Omental fat pad (tissue), 4 donors: ENCODE results near the gene SGF29. TPM values are rescaled to one million over a fixed set of nuclear protein-coding genes. Genes with fewer than 3 reads are reported as not detected.
"Not testable (repeated sequence)": the region's sequence is repeated elsewhere in the genome, so short reads cannot be mapped to it uniquely, and the experiment has no call there.

Experiments
- ATAC-seq: fragments of 150-250 bp; one replicate; pipeline ENCODE4 v1.9.1; 2016; ENCODE audit warnings: mild to moderate bottlenecking, moderate library complexity; ENCODE audit not compliant: low FRiP score
- DNase-seq: peaks from one replicate; pipeline ENCODE4 v3.0.0-alpha.2; 2019; ENCODE audit warnings: low spot score
- total RNA-seq, 4 donors: library from RNA; depleted of rRNA; stranded (reverse); fragments of >200 nt; gene quantifications; one replicate each; pipeline ENCODE4 v1.1.0, GENCODE V29; 2016
- TF ChIP-seq, protein P1 (sequence below), 3 donors: fragments of 450-650 bp; IDR thresholded peaks; one replicate each; pipeline ENCODE4 v1.5.1; 2016 to 2017; ENCODE audit warnings: antibody characterized with exemption in 3 of 3, mild to moderate bottlenecking in 3 of 3, moderate library complexity in 2 of 3

Gene SGF29
- total RNA-seq, 4 donors from 2014 or later, result 18.0 to 22.6 (median 19.1) TPM

DNA sequence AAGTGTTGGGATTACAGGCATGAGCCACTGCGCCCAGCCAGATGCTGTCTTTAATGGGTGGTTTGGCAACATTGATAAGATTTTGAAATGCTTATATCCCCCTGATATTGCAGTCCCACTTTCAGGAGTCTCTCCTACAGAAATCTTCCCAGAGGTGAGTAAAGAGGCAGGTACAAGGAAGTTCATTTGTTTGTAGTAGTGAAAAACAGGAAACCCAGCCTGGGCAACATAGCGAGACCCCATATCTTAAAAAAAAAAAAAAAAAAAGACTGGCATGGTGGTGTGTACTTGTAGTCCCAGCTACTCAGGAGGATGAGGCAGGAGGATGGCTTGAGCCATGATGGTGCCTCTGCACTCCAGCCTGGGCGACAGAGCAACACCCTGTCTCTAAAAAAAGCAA lies 8.7 kb upstream of the SGF29 start:
- ATAC-seq (no peak), DNase-seq (no peak)
- TF ChIP-seq, protein P1, sequence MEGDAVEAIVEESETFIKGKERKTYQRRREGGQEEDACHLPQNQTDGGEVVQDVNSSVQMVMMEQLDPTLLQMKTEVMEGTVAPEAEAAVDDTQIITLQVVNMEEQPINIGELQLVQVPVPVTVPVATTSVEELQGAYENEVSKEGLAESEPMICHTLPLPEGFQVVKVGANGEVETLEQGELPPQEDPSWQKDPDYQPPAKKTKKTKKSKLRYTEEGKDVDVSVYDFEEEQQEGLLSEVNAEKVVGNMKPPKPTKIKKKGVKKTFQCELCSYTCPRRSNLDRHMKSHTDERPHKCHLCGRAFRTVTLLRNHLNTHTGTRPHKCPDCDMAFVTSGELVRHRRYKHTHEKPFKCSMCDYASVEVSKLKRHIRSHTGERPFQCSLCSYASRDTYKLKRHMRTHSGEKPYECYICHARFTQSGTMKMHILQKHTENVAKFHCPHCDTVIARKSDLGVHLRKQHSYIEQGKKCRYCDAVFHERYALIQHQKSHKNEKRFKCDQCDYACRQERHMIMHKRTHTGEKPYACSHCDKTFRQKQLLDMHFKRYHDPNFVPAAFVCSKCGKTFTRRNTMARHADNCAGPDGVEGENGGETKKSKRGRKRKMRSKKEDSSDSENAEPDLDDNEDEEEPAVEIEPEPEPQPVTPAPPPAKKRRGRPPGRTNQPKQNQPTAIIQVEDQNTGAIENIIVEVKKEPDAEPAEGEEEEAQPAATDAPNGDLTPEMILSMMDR (IDR thresholded peaks at IDR 0.05), result no peak

DNA sequence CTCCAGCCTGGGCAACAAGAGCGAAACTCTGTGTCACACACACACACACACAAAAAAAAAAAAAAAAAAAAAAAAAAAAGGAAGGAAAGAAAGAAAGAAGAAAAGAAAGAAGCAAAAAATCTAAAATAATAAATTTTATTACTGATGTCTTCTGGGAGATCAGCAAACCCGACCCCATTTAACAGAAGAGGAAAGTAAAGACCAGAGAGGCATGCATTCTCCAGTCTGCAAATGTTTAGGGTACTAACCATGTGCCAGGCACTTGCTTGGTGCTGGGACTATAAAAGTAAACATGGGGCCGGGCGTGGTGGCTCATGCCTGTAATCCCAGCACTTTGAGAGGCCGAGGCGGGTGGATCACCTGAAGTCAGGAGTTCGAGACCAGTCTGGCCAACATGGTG lies 7.8 kb upstream of the SGF29 start:
- ATAC-seq, result not testable (repeated sequence)

DNA sequence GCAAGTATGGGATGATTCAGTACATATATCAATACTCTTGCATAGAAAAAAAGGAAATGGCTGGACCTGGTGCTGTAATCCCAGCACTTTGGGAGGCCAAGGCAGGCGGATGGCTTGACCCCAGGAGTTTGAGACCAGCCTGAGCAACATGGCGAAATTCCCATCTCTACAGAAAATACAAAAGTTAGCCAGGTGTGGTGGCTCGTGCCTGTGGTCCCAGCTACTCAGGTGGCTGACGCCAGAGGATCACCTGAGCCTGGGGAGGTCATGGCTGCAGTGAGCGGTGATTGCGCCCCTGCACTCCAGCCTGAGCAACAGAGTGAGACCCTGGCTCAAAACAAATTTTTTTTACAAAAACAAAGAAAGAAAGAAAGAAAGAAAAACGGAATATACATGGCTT lies 7.1 kb upstream of the SGF29 start:
- TF ChIP-seq, protein P1 (IDR thresholded peaks at IDR 0.05), result no peak
- no peak for DNase-seq
- no peak for ATAC-seq

More for the DNA sequence above, 7.8 kb upstream of the SGF29 start:
- DNase-seq, result not testable (repeated sequence)

DNA sequence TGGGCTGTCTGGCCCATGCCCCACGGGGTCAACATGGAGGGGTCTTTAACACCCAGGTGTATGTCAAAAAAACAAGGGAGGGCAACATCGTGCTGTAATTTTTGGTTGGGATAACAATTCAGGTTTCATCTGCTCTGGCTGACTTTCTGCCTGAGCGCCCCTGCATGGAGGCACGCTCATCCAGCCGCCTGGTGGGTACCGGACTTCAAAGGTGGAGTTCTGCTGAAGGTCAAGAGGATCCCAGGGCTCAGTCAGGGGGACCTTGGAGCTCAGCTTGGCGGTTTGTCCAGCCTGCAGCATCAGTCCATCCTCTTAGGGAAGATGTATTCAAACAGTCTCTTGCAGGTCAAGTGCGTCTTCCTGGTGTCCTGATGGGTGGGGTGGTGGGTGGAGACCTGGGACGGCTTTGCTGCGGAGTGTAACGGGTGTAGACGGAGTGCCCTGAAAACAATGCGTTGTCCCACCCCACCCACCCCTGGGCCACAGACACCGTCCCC lies 5.4 kb upstream of the SGF29 start:
- no peak for ATAC-seq
- DNase-seq, result no peak
- TF ChIP-seq, protein P1 (IDR thresholded peaks at IDR 0.05), result no peak

DNA sequence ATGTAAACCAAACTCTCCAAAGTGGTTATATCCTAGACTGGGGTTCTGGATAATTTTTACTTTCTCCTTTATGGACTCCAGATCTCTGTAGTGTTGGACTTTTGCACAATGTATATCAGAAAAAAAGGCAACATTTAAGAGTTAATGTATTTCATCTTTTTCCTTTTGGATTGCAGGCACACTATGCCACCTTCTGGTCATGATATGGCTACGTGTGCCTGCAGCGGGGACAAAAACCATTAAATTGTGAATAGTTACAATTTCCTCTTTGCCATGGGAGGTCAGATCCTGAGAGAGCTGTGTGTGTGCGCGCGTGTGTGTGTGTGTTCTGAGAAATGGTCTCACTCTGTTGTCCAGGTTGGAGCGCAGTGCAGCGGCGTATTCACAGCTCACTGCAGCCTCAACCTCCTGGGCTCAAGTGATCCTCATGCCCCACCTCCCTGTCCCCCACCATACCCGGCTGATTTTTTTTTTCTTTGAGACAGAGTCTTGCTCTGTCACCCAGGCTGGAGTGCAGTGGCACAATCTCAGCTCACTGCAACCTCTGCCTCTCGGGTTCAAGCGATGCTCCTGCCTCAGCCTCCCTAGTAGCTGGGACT lies 4.3 kb upstream of the SGF29 start:
- ATAC-seq (no peak), DNase-seq (no peak)
- TF ChIP-seq, protein P1 (IDR thresholded peaks at IDR 0.05), result no peak

DNA sequence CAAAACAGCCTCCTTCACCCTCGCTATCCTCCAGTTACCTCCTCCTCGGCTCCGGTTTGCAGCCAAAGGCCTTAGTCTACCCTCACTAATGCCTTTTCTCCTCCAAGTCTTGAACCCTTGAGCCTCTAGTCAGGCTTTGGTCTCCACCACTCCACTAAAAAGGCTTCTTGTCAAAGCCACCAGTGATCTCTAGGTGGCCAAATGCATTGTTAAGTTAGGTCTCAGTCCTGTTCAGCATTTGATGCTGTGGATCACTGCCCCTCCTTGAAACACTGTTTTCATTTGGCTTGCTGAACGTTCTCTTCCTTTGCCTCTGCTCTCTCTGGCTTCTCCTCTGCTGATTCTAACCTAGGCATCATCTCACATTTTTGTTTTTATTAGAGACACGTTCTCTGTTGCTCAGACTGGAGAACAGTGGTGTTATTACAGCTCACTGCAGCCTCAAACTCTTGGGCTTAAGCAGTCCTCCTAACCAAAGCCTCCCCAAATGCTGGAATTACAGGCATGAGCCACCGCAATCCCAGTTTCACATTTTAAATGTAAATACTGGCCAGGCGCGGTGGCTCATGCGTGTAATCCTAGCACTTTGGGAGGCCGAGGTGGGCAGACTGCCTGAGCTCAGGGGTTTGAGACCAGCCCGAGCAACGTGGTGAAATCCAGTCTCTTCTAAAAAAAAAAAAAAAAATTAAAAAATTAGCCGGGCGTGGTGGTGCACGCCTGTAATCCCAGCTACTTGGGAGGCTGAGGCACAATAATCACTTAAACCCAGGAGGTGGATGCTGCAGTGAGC lies 1.1 kb downstream of the SGF29 start:
- TF ChIP-seq, protein P1 (IDR thresholded peaks at IDR 0.05), result no peak
- ATAC-seq, result no peak
- no peak for DNase-seq

DNA sequence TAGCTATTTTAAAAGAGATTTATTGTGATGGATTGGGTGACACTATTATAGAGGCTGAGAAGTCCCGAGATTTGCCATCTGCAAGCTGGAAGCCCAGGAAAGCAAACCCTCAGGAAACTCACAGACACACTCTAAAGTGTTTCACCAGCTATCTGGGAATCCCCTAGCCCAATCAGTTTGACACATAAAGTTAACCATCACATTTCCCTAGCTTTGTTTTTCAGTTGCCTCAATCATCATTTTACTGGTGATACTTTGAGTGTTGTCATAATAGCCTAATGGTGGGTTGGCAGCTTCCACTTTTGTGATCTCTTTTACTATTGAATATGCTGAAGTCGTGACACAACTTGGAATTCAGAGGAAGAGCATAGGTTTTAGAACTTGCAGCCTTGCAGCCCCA lies 1.8 kb downstream of the SGF29 start:
- TF ChIP-seq, protein P1 (IDR thresholded peaks at IDR 0.05), result no peak
- ATAC-seq, result no peak
- DNase-seq, result no peak
